ENCODE data around the gene RAP1A. TPM values are rescaled to one million over a fixed set of nuclear protein-coding genes. Genes with fewer than 3 reads are reported as not detected.
"Not testable (repeated sequence)": the region's sequence is repeated elsewhere in the genome, so short reads cannot be mapped to it uniquely, and the experiment has no call there.

Gene RAP1A
- total RNA-seq, 4 donors from 2014 or later: 34.0 to 87.2 (median 57.7) TPM

DNA sequence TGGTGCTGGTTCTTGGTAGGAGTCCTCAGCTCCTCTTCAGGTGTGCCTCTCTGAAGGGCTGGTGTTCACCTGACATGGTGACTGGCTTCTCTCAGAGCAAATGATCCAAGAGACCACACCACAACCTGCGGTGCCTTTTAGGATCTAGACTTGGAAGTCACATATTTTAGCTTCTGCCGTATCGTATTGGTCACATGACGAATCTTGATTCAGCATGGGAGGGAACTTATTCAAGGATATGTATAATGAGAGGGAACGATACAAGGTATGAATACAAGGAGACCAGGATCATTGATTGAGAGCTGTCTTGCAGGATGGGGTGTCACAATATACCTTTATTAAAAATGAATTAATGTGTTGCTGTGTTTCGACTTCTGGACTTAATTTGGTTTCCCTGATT lies 58.0 kb downstream of the RAP1A start:
- Histone ChIP-seq H3K9me3 (peaks cover 0 to 3% of the 10 kb centered on the region in 2 donors), H3K27me3 (no peaks in the 10 kb centered on the region), H3K36me3 (peaks cover 0 to 13% (median 2%) of the 10 kb centered on the region in 4 donors), H3K27ac (no peak overlapping the region), H3K4me1 (peaks cover 0 to 8% (median 2%) of the 10 kb centered on the region in 4 donors), H3K4me3 (no peak overlapping the region)
- TF ChIP-seq, protein P1, sequence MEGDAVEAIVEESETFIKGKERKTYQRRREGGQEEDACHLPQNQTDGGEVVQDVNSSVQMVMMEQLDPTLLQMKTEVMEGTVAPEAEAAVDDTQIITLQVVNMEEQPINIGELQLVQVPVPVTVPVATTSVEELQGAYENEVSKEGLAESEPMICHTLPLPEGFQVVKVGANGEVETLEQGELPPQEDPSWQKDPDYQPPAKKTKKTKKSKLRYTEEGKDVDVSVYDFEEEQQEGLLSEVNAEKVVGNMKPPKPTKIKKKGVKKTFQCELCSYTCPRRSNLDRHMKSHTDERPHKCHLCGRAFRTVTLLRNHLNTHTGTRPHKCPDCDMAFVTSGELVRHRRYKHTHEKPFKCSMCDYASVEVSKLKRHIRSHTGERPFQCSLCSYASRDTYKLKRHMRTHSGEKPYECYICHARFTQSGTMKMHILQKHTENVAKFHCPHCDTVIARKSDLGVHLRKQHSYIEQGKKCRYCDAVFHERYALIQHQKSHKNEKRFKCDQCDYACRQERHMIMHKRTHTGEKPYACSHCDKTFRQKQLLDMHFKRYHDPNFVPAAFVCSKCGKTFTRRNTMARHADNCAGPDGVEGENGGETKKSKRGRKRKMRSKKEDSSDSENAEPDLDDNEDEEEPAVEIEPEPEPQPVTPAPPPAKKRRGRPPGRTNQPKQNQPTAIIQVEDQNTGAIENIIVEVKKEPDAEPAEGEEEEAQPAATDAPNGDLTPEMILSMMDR (IDR thresholded peaks at IDR 0.05): no peak
- TF ChIP-seq POLR2AphosphoS5 (IDR thresholded peaks at IDR 0.05) (no peak), EP300 (IDR thresholded peaks at IDR 0.05; ENCODE audit: low read depth) (no peak), POLR2A (IDR thresholded peaks at IDR 0.05) (no peak)
- no peak for DNase-seq
- intact Hi-C loops (cut with DNase I; ENCODE audit: low total_unique reads): no loop called here
- in situ Hi-C loops (cut with MboI; ENCODE audit: low pct_ligation_motif_present in 1 of 4, low pct_unique_long_range_greater_than_20kb in 1 of 4, low sequenced_read_pairs in 3 of 4): no loop called here
- 95 to 99% methylated on average over 6 of the region's 6 CpGs for WGBS, 2 donors (ENCODE audit: low coverage in 1 of 2)

DNA sequence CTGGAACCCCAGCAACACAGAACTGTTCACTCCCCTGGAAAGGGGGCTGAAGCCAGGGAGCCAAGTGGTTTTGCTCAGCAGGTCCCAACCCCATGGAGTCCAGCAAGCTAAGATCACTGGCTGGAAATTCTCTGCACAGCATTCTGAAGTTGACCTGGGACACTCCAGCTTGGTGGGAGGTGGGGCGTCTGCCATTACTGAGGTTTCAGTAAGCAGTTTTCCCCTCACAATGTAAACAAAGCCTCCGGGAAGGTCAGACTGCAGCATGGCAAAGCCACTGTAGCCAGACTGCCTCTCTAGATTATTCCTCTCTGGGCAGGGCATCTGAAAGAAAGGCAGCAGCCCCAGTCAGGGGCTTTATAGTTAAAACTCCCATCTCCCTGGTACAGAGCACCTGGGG lies 60.0 kb downstream of the RAP1A start:
- TF ChIP-seq, protein P1 (IDR thresholded peaks at IDR 0.05): no peak
- TF ChIP-seq EP300 (IDR thresholded peaks at IDR 0.05; ENCODE audit: low read depth) (no peak), POLR2A (IDR thresholded peaks at IDR 0.05) (no peak), POLR2AphosphoS5 (IDR thresholded peaks at IDR 0.05) (no peak)
- Histone ChIP-seq H3K27me3 (no peaks in the 10 kb centered on the region), H3K9me3 (peaks cover 0 to 6% of the 10 kb centered on the region in 2 donors), H3K36me3 (peaks cover 0 to 13% (median 2%) of the 10 kb centered on the region in 4 donors), H3K27ac (no peak overlapping the region), H3K4me1 (no peaks in the 10 kb centered on the region), H3K4me3 (no peak overlapping the region)
- 90% methylated on average over 2 of the region's 2 CpGs; no CpG with 5 or more reads in 1 of the 2 donors for WGBS, 2 donors (ENCODE audit: low coverage in 1 of 2)
- in situ Hi-C loops (cut with MboI; ENCODE audit: low pct_ligation_motif_present in 1 of 4, low pct_unique_long_range_greater_than_20kb in 1 of 4, low sequenced_read_pairs in 3 of 4) (no loop called here), intact Hi-C loops (cut with DNase I; ENCODE audit: low total_unique reads) (no loop called here)
- DNase-seq: no peak

DNA sequence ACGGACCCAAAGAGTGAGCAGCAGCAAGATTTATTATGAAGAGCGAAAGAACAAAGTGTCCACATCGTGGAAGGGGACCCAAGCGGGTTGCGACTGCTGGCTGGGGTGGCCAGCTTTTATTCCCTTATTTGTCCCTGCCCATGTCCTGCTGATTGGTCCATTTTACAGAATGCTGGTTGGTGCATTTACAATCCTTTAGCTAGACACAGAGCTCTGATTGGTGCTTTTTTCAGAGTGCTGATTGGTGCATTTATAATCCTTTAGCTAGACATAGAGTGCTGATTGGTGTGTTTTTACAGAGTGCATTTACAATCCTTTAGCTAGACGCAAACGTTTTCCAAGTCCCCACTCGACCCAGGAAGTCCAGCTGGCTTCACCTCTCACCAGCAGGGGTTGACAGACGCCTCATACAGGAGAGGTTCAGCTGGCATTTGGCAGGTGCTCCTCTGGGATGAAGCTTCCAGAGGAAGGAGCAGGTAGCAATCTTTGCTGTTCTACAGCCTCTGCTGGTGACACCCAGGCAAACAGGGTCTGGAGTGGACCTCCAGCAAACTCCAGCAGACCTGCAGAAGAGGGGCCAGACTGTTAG lies 60.7 kb downstream of the RAP1A start:
- H3K27ac ChIP-seq; intact Hi-C loops (cut with DNase I; ENCODE audit: low total_unique reads); H3K4me3 ChIP-seq; H3K4me1 ChIP-seq; H3K9me3 ChIP-seq; DNase-seq; H3K27me3 ChIP-seq; in situ Hi-C loops (cut with MboI; ENCODE audit: low pct_ligation_motif_present in 1 of 4, low pct_unique_long_range_greater_than_20kb in 1 of 4, low sequenced_read_pairs in 3 of 4): not testable (repeated sequence)
- peaks cover 0 to 13% (median 2%) of the 10 kb centered on the region in 4 donors for H3K36me3 ChIP-seq
- WGBS, 2 donors (ENCODE audit: low coverage in 1 of 2): 94% methylated on average over 9 of the region's 9 CpGs; no CpG with 5 or more reads in 1 of the 2 donors

DNA sequence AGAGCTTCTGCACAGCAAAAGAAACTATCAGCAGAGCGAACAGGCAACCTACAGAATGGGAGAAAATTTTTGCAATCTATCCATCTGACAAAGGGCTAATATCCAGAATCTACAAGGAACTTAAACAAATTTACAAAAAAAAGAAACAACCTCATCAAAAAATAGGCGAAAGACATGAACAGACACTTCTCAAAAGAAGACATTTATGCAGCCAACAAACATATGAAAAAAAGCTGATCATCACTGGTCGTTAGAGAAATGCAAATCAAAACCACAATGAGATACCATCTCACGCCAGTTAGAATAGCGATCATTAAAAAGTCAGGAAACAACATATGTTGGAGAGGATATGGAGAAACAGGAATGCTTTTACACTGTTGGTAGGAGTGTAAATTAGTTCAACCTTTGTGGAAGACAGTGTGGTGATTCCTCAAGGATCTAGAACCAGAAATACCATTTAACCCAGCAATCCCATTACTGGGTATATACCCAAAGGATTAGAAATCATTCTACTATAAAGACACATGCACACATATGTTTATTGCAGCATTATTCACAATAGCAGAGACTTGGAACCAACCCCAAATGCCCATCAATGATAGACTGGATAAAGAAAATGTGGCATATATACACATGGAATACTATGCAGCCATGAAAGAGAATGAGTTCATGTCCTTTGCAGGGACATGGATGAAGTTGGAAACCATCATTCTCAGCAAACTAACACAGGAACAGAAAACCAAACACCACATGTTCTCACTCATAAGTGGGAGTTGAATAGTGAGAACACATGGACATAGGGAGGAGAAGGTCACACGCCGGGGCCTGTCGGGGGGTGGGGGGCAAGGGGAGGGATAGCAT lies 65.9 kb downstream of the RAP1A start:
- H3K27ac ChIP-seq; in situ Hi-C loops (cut with MboI; ENCODE audit: low pct_ligation_motif_present in 1 of 4, low pct_unique_long_range_greater_than_20kb in 1 of 4, low sequenced_read_pairs in 3 of 4); H3K27me3 ChIP-seq; H3K9me3 ChIP-seq; H3K4me3 ChIP-seq; H3K4me1 ChIP-seq; DNase-seq; intact Hi-C loops (cut with DNase I; ENCODE audit: low total_unique reads); H3K36me3 ChIP-seq: not testable (repeated sequence)
- 89 to 95% methylated on average over 5 to 8 of the region's 8 CpGs for WGBS, 2 donors (ENCODE audit: low coverage in 1 of 2)

DNA sequence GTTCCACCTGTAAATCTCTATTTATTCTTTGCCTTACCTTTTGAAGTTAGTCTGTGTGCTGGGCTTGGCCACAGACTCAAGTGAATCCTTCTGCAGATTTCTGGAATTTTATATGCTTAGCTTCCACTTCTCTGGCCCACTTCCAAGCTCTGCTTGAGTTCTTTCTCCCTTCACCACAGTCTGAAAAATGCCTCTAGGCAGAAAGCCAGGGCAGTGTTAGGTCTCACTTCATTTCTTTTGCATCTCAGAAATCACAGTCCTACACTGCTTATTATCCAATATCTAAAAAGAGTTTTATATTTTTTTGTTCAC lies 70.7 kb downstream of the RAP1A start:
- Histone ChIP-seq H3K4me3 (no peak overlapping the region), H3K9me3 (no peaks in the 10 kb centered on the region), H3K27ac (peak overlapping the region in 3 of 4 donors; percentile 18 to 62 (median 45)), H3K36me3 (peaks cover 0 to 16% (median 1%) of the 10 kb centered on the region in 4 donors), H3K27me3 (no peaks in the 10 kb centered on the region), H3K4me1 (peaks cover 0 to 21% (median 12%) of the 10 kb centered on the region in 4 donors)
- intact Hi-C loops (cut with DNase I; ENCODE audit: low total_unique reads): no loop called here
- in situ Hi-C loops (cut with MboI; ENCODE audit: low pct_ligation_motif_present in 1 of 4, low pct_unique_long_range_greater_than_20kb in 1 of 4, low sequenced_read_pairs in 3 of 4): no loop called here
- DNase-seq: peak; percentile 24
- TF ChIP-seq POLR2A (IDR thresholded peaks at IDR 0.05) (no peak), POLR2AphosphoS5 (IDR thresholded peaks at IDR 0.05) (no peak)

All from transverse colon (tissue), 4 donors.